Fibroblast of the conjunctiva (primary cell): ENCODE results near the gene PTGIS.

Experiments
- DNase-seq: peaks from one replicate; pipeline ENCODE4 v3.0.0-alpha.2; 2010; ENCODE audit warnings: low read depth

The PTGIS gene

GRCh38 chr20:49496553-49497397, 71.2 kb downstream of the PTGIS start:
- no peak for DNase-seq

- no peak for DNase-seq
Observed at GRCh38 chr20:49496043-49496442, 71.9 kb downstream of the PTGIS start.

GRCh38 chr20:49490689-49491088, 77.2 kb downstream of the PTGIS start:
- DNase-seq: no peak

- DNase-seq: no peak
Observed at GRCh38 chr20:49489688-49490087, 78.2 kb downstream of the PTGIS start.

- DNase-seq: no peak
Observed at GRCh38 chr20:49486064-49486463, 81.9 kb downstream of the PTGIS start.

- no peak for DNase-seq
Observed at GRCh38 chr20:49485563-49485962, 82.4 kb downstream of the PTGIS start.

GRCh38 chr20:49484180-49485140, 83.5 kb downstream of the PTGIS start:
- DNase-seq: peak; percentile 59

- no peak for DNase-seq
Observed at GRCh38 chr20:49483696-49484123, 84.2 kb downstream of the PTGIS start.

GRCh38 chr20:49483018-49483695, 84.8 kb downstream of the PTGIS start:
- DNase-seq: no peak

GRCh38 chr20:49482621-49483017, 85.3 kb downstream of the PTGIS start, which contains the start of gene KCNB1:
Gene KCNB1, minus strand, starts transcription at chr20:49482668. Its CDS starts 188 bp downstream, at chr20:49482480.
- peak; percentile 13 for DNase-seq

GRCh38 chr20:49482173-49482572, 85.8 kb downstream of the PTGIS start:
- no peak for DNase-seq

GRCh38 chr20:49481116-49481515, 86.8 kb downstream of the PTGIS start:
- no peak for DNase-seq

- DNase-seq: no peak
Observed at GRCh38 chr20:49480236-49480635, 87.7 kb downstream of the PTGIS start.

- no peak for DNase-seq
Observed at GRCh38 chr20:49479785-49480184, 88.2 kb downstream of the PTGIS start.

- DNase-seq: no peak
Observed at GRCh38 chr20:49478754-49479689, 88.9 kb downstream of the PTGIS start.

- DNase-seq: no peak
Observed at GRCh38 chr20:49478266-49478665, 89.7 kb downstream of the PTGIS start.

- DNase-seq: no peak
Observed at GRCh38 chr20:49477200-49477599, 90.7 kb downstream of the PTGIS start.

- no peak for DNase-seq
Observed at GRCh38 chr20:49476016-49476355, 92.0 kb downstream of the PTGIS start.

GRCh38 chr20:49475292-49476015, 92.5 kb downstream of the PTGIS start:
- no peak for DNase-seq

GRCh38 chr20:49471397-49471796, 96.5 kb downstream of the PTGIS start:
- DNase-seq: no peak
